WTC11 (cell line): ENCODE measurements around the gene CUL2.

Source experiments
- ESRRA ChIP-seq: sonication (generic); formaldehyde crosslinking; IDR thresholded peaks from 2 replicates; pipeline ENCODE4 v1.8.1; 2022; ENCODE audit warnings: mild to moderate bottlenecking, missing genetic modification reagents, borderline replicate concordance
- TEAD4 ChIP-seq: sonication (generic); formaldehyde crosslinking; IDR thresholded peaks from 2 replicates; pipeline ENCODE4 v1.8.0; 2022; ENCODE audit warnings: mild to moderate bottlenecking, missing genetic modification reagents
- ZNF232 ChIP-seq: sonication (generic); formaldehyde crosslinking; IDR thresholded peaks from 2 replicates; pipeline ENCODE4 v1.8.0; 2022; ENCODE audit warnings: mild to moderate bottlenecking, missing genetic modification reagents
- TF ChIP-seq, protein P1 (sequence below): sonication (generic); formaldehyde crosslinking; IDR thresholded peaks from 2 replicates; pipeline ENCODE4 v1.8.0; 2022; ENCODE audit warnings: missing genetic modification reagents
- TF ChIP-seq, protein P2 (sequence below): sonication (generic); formaldehyde crosslinking; IDR thresholded peaks from 2 replicates; pipeline ENCODE4 v1.8.1; 2022; ENCODE audit warnings: mild to moderate bottlenecking, moderate library complexity, missing genetic modification reagents
- TF ChIP-seq, protein P3 (sequence below): fragments of 200-600 bp; IDR thresholded peaks from 2 replicates; pipeline ENCODE4 v1.8.0; 2022; ENCODE audit warnings: antibody characterized with exemption

DNA sequence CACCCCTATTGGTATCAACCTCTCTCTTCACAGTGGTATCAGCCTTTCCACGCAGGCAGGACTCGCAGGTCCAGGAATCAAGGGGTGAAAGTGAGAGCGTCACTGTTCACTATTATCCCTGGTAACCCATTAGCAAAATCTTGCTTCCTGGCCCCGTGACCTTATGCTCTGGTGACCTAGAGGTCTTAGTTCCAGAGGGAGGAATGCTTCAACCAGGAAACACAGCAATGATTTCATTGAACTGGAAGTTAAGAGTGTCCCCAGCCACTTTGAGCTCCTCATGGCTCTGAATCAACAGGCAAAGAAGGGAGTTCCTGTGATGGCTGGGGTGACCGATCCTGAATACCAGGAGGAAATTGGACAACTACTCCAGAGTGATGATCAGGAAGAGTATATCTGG lies 90.6 kb downstream of the CUL2 start:
- TF ChIP-seq, protein P1, sequence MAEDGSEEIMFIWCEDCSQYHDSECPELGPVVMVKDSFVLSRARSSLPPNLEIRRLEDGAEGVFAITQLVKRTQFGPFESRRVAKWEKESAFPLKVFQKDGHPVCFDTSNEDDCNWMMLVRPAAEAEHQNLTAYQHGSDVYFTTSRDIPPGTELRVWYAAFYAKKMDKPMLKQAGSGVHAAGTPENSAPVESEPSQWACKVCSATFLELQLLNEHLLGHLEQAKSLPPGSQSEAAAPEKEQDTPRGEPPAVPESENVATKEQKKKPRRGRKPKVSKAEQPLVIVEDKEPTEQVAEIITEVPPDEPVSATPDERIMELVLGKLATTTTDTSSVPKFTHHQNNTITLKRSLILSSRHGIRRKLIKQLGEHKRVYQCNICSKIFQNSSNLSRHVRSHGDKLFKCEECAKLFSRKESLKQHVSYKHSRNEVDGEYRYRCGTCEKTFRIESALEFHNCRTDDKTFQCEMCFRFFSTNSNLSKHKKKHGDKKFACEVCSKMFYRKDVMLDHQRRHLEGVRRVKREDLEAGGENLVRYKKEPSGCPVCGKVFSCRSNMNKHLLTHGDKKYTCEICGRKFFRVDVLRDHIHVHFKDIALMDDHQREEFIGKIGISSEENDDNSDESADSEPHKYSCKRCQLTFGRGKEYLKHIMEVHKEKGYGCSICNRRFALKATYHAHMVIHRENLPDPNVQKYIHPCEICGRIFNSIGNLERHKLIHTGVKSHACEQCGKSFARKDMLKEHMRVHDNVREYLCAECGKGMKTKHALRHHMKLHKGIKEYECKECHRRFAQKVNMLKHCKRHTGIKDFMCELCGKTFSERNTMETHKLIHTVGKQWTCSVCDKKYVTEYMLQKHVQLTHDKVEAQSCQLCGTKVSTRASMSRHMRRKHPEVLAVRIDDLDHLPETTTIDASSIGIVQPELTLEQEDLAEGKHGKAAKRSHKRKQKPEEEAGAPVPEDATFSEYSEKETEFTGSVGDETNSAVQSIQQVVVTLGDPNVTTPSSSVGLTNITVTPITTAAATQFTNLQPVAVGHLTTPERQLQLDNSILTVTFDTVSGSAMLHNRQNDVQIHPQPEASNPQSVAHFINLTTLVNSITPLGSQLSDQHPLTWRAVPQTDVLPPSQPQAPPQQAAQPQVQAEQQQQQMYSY: no peak
- TF ChIP-seq TEAD4 (no peak), ESRRA (CRISPR knock-in tag) (no peak), ZNF232 (CRISPR knock-in tag) (no peak)
- TF ChIP-seq, protein P2, sequence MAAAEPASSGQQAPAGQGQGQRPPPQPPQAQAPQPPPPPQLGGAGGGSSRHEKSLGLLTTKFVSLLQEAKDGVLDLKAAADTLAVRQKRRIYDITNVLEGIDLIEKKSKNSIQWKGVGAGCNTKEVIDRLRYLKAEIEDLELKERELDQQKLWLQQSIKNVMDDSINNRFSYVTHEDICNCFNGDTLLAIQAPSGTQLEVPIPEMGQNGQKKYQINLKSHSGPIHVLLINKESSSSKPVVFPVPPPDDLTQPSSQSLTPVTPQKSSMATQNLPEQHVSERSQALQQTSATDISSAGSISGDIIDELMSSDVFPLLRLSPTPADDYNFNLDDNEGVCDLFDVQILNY (CRISPR knock-in tag): no peak
- TF ChIP-seq, protein P3, sequence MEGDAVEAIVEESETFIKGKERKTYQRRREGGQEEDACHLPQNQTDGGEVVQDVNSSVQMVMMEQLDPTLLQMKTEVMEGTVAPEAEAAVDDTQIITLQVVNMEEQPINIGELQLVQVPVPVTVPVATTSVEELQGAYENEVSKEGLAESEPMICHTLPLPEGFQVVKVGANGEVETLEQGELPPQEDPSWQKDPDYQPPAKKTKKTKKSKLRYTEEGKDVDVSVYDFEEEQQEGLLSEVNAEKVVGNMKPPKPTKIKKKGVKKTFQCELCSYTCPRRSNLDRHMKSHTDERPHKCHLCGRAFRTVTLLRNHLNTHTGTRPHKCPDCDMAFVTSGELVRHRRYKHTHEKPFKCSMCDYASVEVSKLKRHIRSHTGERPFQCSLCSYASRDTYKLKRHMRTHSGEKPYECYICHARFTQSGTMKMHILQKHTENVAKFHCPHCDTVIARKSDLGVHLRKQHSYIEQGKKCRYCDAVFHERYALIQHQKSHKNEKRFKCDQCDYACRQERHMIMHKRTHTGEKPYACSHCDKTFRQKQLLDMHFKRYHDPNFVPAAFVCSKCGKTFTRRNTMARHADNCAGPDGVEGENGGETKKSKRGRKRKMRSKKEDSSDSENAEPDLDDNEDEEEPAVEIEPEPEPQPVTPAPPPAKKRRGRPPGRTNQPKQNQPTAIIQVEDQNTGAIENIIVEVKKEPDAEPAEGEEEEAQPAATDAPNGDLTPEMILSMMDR: no peak
